ENCODE results near the gene MAPK14. TPM values are rescaled to one million over a fixed set of nuclear protein-coding genes. Genes with fewer than 3 reads are reported as not detected.
"Not testable (repeated sequence)": the region's sequence is repeated elsewhere in the genome, so short reads cannot be mapped to it uniquely, and the experiment has no call there.

Gene MAPK14
- total RNA-seq (2014; rRNA removed) (53.7 and 56.8 TPM in 2 replicates), Bru-seq, nascent RNA (percentile 86 among the genes with signal in this experiment), BruChase-seq, experiment 1, labeled RNA remaining after a 6-hour chase (percentile 82 among the genes with signal in this experiment), BruChase-seq, experiment 2, labeled RNA remaining after a 2-hour chase (percentile 85 among the genes with signal in this experiment)
- long read RNA-seq, full-length matches to known transcripts: 58 of 107 reads
- long read RNA-seq, partial matches to known transcripts: 14 of 107 reads
- long read RNA-seq, other reads (novel, unspliced or antisense): 35 of 107 reads

DNA sequence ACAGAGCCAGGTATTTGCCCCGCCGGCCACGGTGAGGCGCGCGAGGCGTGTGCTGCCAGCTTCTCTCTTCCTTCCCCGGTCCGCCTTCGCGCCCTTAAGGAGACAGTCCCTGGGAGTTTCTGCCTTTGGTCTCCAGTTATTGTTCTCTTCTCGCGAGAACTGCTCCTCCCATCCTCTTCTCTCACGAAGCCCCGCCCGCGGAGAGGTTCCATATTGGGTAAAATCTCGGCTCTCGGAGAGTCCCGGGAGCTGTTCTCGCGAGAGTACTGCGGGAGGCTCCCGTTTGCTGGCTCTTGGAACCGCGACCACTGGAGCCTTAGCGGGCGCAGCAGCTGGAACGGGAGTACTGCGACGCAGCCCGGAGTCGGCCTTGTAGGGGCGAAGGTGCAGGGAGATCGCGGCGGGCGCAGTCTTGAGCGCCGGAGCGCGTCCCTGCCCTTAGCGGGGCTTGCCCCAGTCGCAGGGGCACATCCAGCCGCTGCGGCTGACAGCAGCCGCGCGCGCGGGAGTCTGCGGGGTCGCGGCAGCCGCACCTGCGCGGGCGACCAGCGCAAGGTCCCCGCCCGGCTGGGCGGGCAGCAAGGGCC is at the start of gene MAPK14:
TSS of gene MAPK14 (plus strand) at position 308 of the 587 bp plus-strand sequence. CDS start 350 bp downstream, outside the sequence.
- H3K27ac ChIP-seq (ENCODE audit: low read length): peak within 1 kb of the TSS; percentile 52
- H3K4me1 ChIP-seq (ENCODE audit: insufficient read depth, low read length): peaks cover 15% of the 10 kb centered on the region; the same call in 1 of the 2 replicates
- peaks cover 15% of the 10 kb centered on the region; the same call in 1 of the 2 replicates for H4K20me1 ChIP-seq (ENCODE audit: low read length)
- intact Hi-C loops (cut with micrococcal nuclease): loop anchor here (1.0 to 2.0 kb wide), 4 partner anchors 68 to 333 kb away; partner anchors contain the start of genes BRPF3 and SRPK1
- DNase-seq (peak; percentile 100), ATAC-seq (peak; percentile 88)
- no TSS peak for BruUV-seq (replicated peaks)
- TF ChIP-seq EZH2 (IDR thresholded peaks at IDR 0.05; ENCODE audit: low read length, unreplicated experiment) (no peak), EZH2phosphoT487 (IDR thresholded peaks at IDR 0.05; ENCODE audit: borderline replicate concordance, low read length) (no peak)
- TF ChIP-seq, protein P1, sequence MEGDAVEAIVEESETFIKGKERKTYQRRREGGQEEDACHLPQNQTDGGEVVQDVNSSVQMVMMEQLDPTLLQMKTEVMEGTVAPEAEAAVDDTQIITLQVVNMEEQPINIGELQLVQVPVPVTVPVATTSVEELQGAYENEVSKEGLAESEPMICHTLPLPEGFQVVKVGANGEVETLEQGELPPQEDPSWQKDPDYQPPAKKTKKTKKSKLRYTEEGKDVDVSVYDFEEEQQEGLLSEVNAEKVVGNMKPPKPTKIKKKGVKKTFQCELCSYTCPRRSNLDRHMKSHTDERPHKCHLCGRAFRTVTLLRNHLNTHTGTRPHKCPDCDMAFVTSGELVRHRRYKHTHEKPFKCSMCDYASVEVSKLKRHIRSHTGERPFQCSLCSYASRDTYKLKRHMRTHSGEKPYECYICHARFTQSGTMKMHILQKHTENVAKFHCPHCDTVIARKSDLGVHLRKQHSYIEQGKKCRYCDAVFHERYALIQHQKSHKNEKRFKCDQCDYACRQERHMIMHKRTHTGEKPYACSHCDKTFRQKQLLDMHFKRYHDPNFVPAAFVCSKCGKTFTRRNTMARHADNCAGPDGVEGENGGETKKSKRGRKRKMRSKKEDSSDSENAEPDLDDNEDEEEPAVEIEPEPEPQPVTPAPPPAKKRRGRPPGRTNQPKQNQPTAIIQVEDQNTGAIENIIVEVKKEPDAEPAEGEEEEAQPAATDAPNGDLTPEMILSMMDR (conservative IDR thresholded peaks at IDR 0.05; ENCODE audit: low read depth, low read length): peak; percentile 85
- no peaks in the 10 kb centered on the region for H3K9me2 ChIP-seq (replicated peaks; ENCODE audit: low read length)
- no peaks in the 10 kb centered on the region for H3K9me3 ChIP-seq (ENCODE audit: low read length)
- H3F3A ChIP-seq (ENCODE audit: low read length, unreplicated experiment): no peaks in the 10 kb centered on the region
- peak within 1 kb of the TSS; percentile 75 for H3K4me3 ChIP-seq (ENCODE audit: low read length)
- ChIA-PET CTCF (interaction anchor here (0.6 to 1.6 kb wide), 2 partner anchors 67 to 68 kb away, joined by 3 to 10 read pairs; no protein-coding TSS in a partner anchor), POLR2A (ENCODE audit: unreplicated experiment) (interaction anchor here (0.5 to 0.7 kb wide), 2 partner anchors 67 to 110 kb away, joined by 3 to 5 read pairs; no protein-coding TSS in a partner anchor)
- peak within 1 kb of the TSS; percentile 73 for H2AFZ ChIP-seq (ENCODE audit: low read length)
- no peaks in the 10 kb centered on the region for H3K36me3 ChIP-seq (ENCODE audit: low read depth, low read length)
- no peaks in the 10 kb centered on the region for H3K27me3 ChIP-seq (ENCODE audit: low read length)
- H3K9ac ChIP-seq (ENCODE audit: low read length): peak within 1 kb of the TSS; percentile 93
- H3K79me2 ChIP-seq (ENCODE audit: low read length): peaks cover 50% of the 10 kb centered on the region
- H3K4me2 ChIP-seq (ENCODE audit: low read length): peak within 1 kb of the TSS; percentile 86

DNA sequence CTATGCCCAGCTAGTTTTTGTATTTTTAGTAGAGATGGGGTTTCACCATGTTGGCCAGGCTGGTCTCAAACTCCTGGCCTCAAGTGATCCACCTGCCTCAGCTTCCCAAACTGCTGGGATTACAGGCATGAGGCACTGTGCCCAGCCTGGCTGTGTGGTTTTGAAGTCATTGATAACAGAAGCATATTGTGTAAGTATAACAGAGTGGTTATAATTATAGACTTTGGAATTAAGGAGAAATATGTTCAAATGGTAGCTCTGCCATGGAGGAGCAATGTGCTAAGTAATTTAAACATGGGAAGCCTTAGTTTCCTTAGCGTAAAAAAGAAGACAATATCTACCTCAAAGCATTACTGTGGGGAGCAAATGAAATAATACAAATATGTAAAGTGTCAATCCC is 47.5 kb upstream of the MAPK14 start:
- H3K27me3 ChIP-seq (ENCODE audit: low read length); BruUV-seq (replicated peaks); CTCF ChIA-PET; H3K4me3 ChIP-seq (ENCODE audit: low read length); H3K36me3 ChIP-seq (ENCODE audit: low read depth, low read length); H3K4me1 ChIP-seq (ENCODE audit: insufficient read depth, low read length); DNase-seq; H3K9me3 ChIP-seq (ENCODE audit: low read length); H3K27ac ChIP-seq (ENCODE audit: low read length); H4K20me1 ChIP-seq (ENCODE audit: low read length); H3K9me2 ChIP-seq (replicated peaks; ENCODE audit: low read length); ATAC-seq; intact Hi-C loops (cut with micrococcal nuclease); H3K79me2 ChIP-seq (ENCODE audit: low read length); H3F3A ChIP-seq (ENCODE audit: low read length, unreplicated experiment); POLR2A ChIA-PET (ENCODE audit: unreplicated experiment); H3K4me2 ChIP-seq (ENCODE audit: low read length); H3K9ac ChIP-seq (ENCODE audit: low read length): not testable (repeated sequence)
- H2AFZ ChIP-seq (ENCODE audit: low read length): 0 out of 2 replicates have a peak overlapping the region, but pooled peaks have one; percentile 26

DNA sequence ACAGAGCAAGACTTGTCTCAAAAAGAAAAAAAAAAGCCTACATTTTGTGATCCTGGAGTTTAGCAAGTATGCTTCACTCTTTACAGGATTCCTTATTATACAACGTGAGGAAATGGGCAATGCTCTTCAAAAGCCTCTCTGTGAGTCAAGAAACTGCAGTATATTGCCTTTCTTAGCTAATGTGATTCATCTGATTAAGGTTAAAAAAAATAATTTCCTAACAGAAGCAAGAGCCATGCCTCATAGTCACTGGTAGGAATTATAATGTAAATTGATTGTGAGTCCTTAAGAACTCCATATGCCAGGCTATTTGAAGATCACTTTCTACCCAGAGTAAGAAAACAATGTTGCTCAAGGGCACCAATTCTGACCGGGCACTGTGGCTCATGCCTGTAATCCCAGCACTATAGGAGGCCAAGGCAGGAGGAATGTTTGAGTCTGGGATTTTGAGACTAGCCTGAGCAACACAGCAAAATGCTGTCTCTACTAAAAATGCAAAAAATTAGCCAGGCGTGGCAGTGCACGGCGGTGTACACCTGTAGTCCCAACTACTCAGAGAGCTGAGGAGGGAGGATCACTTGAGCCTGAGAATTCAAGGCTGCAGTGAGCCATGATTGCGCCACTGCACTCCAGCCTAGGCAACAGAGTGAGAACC is 46.5 kb upstream of the MAPK14 start:
- no TSS peak for BruUV-seq (replicated peaks)
- Histone ChIP-seq H3K4me3 (ENCODE audit: low read length) (no peak overlapping the region), H3K9me2 (replicated peaks; ENCODE audit: low read length) (no peaks in the 10 kb centered on the region), H3K9me3 (ENCODE audit: low read length) (no peaks in the 10 kb centered on the region), H3F3A (ENCODE audit: low read length, unreplicated experiment) (no peaks in the 10 kb centered on the region), H3K4me2 (ENCODE audit: low read length) (no peak overlapping the region), H3K9ac (ENCODE audit: low read length) (no peak overlapping the region), H3K79me2 (ENCODE audit: low read length) (no peaks in the 10 kb centered on the region), H3K4me1 (ENCODE audit: insufficient read depth, low read length) (no peaks in the 10 kb centered on the region), H4K20me1 (ENCODE audit: low read length) (no peaks in the 10 kb centered on the region), H3K36me3 (ENCODE audit: low read depth, low read length) (no peaks in the 10 kb centered on the region), H3K27ac (ENCODE audit: low read length) (no peak overlapping the region), H2AFZ (ENCODE audit: low read length) (no peak overlapping the region), H3K27me3 (ENCODE audit: low read length) (no peaks in the 10 kb centered on the region)
- CTCF ChIA-PET: no interaction called here
- ATAC-seq: no peak
- intact Hi-C loops (cut with micrococcal nuclease): no loop called here
- POLR2A ChIA-PET (ENCODE audit: unreplicated experiment): no interaction called here
- DNase-seq: no peak
- TF ChIP-seq EZH2phosphoT487 (IDR thresholded peaks at IDR 0.05; ENCODE audit: borderline replicate concordance, low read length) (no peak), EZH2 (IDR thresholded peaks at IDR 0.05; ENCODE audit: low read length, unreplicated experiment) (no peak)
- TF ChIP-seq, protein P1 (conservative IDR thresholded peaks at IDR 0.05; ENCODE audit: low read depth, low read length): no peak

All from PC-3 (cell line).